Uterus (tissue), 4 donors: ENCODE measurements around the gene STAC2. TPM values are rescaled to one million over a fixed set of nuclear protein-coding genes. Genes with fewer than 3 reads are reported as not detected.
"Not testable (repeated sequence)": the region's sequence is repeated elsewhere in the genome, so short reads cannot be mapped to it uniquely, and the experiment has no call there.

Experiments
- DNase-seq, 2 donors: peaks; one replicate each; pipeline ENCODE4 v3.0.0-alpha.2; 2019 to 2020
- H3K27ac ChIP-seq, 2 donors: fragments of 200-600 bp; sonication (generic); 1 replicate in 1 of 2; 2 replicates in 1 of 2; pipeline ENCODE4 v1.5.1; 2016 to 2018
- H3K27me3 ChIP-seq, 2 donors: fragments of 200-600 bp; sonication (generic); one replicate each; pipeline ENCODE4 v1.5.1; 2018 to 2019; ENCODE audit warnings: control low read depth in 1 of 2
- H3K36me3 ChIP-seq, 2 donors: fragments of 200-600 bp; sonication (generic); one replicate each; pipeline ENCODE4 v1.5.1; 2019; ENCODE audit warnings: control low read depth in 1 of 2
- H3K4me1 ChIP-seq, 2 donors: fragments of 200-600 bp; sonication (generic); one replicate each; pipeline ENCODE4 v1.5.1; 2018 to 2019; ENCODE audit warnings: control low read depth in 1 of 2
- H3K4me3 ChIP-seq, 2 donors: fragments of 200-600 bp; sonication (generic); 1 replicate in 1 of 2; 2 replicates in 1 of 2; pipeline ENCODE4 v1.5.1; 2018 to 2019; ENCODE audit warnings: mild to moderate bottlenecking in 1 of 2
- H3K9me3 ChIP-seq, 2 donors: fragments of 200-600 bp; sonication (generic); one replicate each; pipeline ENCODE4 v1.5.1; 2019; ENCODE audit warnings: control low read depth in 1 of 2
- POLR2A ChIP-seq, 2 donors: fragments of 450-650 bp; IDR thresholded peaks; one replicate each; pipeline ENCODE4 v1.6.1; 2016; ENCODE audit warnings: antibody characterized with exemption in 2 of 2, mild to moderate bottlenecking in 1 of 2, moderate library complexity in 1 of 2
- intact Hi-C: fragments of 100-400 bp; cut with DNase I; formaldehyde crosslinking; loops from one replicate; pipeline ENCODE4 v1.15.1; 2023; ENCODE audit warnings: low total_unique reads
- total RNA-seq, 4 donors: library from RNA; depleted of rRNA in 3 of 4; stranded (reverse); fragments of >200 nt in 3 of 4; gene quantifications; one replicate each; pipeline versions ENCODE4 v1.1.0 to v1.2.4, GENCODE V29; 2014 to 2023
- TF ChIP-seq, protein P1 (sequence below), 4 experiments: fragments of 200-600 bp in 2 of 4; fragments of 450-650 bp in 2 of 4; sonication (generic) in 2 of 4; IDR thresholded peaks; one replicate each; pipeline ENCODE4 v1.5.1; 2016 to 2019; ENCODE audit warnings: antibody characterized with exemption in 4 of 4, mild to moderate bottlenecking in 2 of 4, moderate library complexity in 1 of 4
- donor health status: DM: yes; HTN: yes; CAD: no.

The STAC2 gene
- total RNA-seq, 4 donors from 2014 or later: 0.59 to 14.4 (median 1.1) TPM

DNA sequence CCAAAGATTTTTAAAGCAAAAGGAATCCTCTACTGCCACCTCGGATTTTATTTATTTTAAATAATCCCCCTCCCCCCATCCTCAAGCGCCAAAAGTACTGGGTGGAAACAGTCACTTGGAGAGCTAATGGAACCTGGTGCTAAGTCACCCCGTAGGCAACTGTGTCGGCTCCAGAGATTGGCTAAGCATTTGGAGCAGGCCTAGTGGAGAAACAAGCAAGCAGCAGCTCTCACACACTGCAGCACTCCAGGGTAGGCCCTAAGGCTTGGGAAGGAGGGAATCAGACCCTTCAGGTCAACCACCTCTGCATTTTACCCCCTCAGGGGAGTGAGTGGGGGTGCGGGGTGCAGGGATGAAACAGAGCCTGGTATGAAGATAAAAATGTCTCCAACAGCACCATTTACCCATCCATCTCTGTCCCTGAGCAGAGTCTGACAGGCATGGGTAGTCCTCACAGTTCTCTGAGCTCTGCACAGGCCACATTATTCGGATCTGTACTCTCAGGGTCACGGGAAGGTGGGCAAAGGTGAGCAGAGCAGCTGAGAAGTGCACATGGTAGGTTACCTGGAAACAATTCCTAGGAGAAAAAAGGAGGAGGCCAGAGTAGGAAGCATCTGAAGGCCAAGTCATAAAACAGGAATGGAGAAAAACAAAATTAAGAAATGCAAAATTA lies 27.2 kb upstream of the STAC2 start:
- Histone ChIP-seq H3K4me1 (no peaks in the 10 kb centered on the region), H3K27me3 (no peaks in the 10 kb centered on the region)
- intact Hi-C loops: no loop called here

GRCh38 chr17:39251997-39252396 lies 26.3 kb upstream of the STAC2 start:
- H3K4me3 ChIP-seq: no peak overlapping the region
- intact Hi-C loops: no loop called here
- no peaks in the 10 kb centered on the region for H3K4me1 ChIP-seq
- H3K9me3 ChIP-seq: no peaks in the 10 kb centered on the region
- H3K27ac ChIP-seq: no peak overlapping the region
- H3K36me3 ChIP-seq: no peaks in the 10 kb centered on the region
- no peak for DNase-seq
- TF ChIP-seq, protein P1, sequence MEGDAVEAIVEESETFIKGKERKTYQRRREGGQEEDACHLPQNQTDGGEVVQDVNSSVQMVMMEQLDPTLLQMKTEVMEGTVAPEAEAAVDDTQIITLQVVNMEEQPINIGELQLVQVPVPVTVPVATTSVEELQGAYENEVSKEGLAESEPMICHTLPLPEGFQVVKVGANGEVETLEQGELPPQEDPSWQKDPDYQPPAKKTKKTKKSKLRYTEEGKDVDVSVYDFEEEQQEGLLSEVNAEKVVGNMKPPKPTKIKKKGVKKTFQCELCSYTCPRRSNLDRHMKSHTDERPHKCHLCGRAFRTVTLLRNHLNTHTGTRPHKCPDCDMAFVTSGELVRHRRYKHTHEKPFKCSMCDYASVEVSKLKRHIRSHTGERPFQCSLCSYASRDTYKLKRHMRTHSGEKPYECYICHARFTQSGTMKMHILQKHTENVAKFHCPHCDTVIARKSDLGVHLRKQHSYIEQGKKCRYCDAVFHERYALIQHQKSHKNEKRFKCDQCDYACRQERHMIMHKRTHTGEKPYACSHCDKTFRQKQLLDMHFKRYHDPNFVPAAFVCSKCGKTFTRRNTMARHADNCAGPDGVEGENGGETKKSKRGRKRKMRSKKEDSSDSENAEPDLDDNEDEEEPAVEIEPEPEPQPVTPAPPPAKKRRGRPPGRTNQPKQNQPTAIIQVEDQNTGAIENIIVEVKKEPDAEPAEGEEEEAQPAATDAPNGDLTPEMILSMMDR (IDR thresholded peaks at IDR 0.05): no peak
- TF ChIP-seq POLR2A (IDR thresholded peaks at IDR 0.05): no peak
- no peaks in the 10 kb centered on the region for H3K27me3 ChIP-seq

More for the DNA sequence above, 27.2 kb upstream of the STAC2 start:
- TF ChIP-seq POLR2A (IDR thresholded peaks at IDR 0.05): no peak
- TF ChIP-seq, protein P1 (IDR thresholded peaks at IDR 0.05): no peak
- H3K4me3 ChIP-seq: no peak overlapping the region
- H3K36me3 ChIP-seq: no peaks in the 10 kb centered on the region
- H3K9me3 ChIP-seq: no peaks in the 10 kb centered on the region
- no peak overlapping the region for H3K27ac ChIP-seq
- no peak for DNase-seq

- H3K27me3 ChIP-seq, H3K4me3 ChIP-seq, H3K36me3 ChIP-seq, DNase-seq, H3K9me3 ChIP-seq, intact Hi-C loops, H3K27ac ChIP-seq, H3K4me1 ChIP-seq: not testable (repeated sequence)
Measured at GRCh38 chr17:39250076-39250475, 24.3 kb upstream of the STAC2 start.

DNA sequence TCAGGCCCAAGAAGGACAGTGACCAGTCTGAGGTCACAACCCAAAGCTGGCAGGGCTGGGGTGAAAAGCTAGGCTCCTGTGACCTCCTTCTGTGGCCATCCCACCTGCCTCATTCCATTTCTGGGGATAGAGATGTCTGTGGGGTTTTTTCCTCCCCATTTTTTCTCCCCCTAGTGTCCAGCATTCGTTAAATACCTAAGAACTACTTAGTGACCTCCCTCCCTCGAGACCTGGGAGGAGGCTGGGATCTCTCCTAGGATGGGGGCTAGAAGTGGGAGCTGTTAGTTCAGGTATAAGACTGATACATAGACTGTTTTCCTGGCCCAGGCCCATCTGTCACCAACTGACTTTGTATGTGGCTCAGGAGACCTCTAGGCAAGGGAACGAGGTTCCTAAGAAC lies 20.5 kb upstream of the STAC2 start:
- Histone ChIP-seq H3K27me3 (no peaks in the 10 kb centered on the region), H3K4me3 (no peak overlapping the region), H3K27ac (no peak overlapping the region), H3K9me3 (no peaks in the 10 kb centered on the region), H3K4me1 (no peaks in the 10 kb centered on the region), H3K36me3 (no peaks in the 10 kb centered on the region)
- intact Hi-C loops: loop anchor here (10.0 kb wide), 1 partner anchor 261 kb away; no protein-coding TSS in a partner anchor
- DNase-seq: no peak
- no peak for TF ChIP-seq POLR2A (IDR thresholded peaks at IDR 0.05)
- TF ChIP-seq, protein P1 (IDR thresholded peaks at IDR 0.05): no peak

DNA sequence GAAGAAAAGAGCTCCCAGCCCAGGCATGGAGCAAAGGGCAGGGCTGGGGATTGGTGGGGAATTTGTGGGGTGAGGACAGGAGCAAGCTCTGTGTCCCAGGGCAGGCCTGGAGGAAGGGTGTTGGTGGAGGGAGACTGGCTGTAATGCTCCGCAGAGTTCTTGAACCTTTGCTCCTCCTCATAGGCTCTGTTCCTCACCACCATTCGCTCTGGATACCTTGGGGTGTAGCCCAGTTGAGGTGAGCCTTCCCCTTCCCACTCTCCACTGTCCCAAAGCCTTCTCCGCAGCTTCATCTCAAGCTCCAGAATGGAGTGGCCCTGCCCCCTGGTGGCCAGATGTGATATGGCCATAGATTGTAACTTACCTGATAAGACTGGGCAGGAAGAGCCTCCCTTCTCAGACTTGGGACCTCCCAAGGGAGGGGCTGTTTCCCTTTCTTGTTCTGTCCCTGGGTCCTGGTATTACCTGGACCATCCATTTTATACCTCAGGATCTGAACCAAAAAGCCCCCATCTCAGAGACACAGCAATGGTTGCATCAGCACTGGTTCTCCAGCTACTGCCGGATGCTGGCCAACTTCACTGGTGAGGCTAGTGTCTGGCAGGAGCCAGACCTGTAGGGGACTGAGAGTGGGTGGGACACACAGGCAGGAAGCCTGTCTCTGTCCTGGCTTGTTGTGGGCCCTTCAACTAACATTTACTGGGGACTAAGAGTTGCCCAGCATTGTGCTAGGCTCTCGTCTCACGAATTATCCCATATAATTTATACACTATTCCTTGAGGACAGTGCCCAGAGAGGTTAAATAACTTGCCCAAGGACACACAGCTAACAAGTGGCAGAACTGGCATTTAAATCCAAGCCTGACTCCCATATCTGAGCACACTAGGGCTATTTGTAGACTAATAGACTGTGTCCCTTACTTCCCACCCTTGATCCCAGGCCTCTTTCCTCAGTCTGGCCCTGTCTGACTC lies 19.1 kb upstream of the STAC2 start:
- no peak for TF ChIP-seq POLR2A (IDR thresholded peaks at IDR 0.05)
- TF ChIP-seq, protein P1 (IDR thresholded peaks at IDR 0.05): peak; percentile 91 to 93 (median 92)
- Histone ChIP-seq H3K4me1 (no peaks in the 10 kb centered on the region), H3K9me3 (no peaks in the 10 kb centered on the region), H3K36me3 (no peaks in the 10 kb centered on the region), H3K27me3 (no peaks in the 10 kb centered on the region), H3K4me3 (no peak overlapping the region), H3K27ac (no peak overlapping the region)
- DNase-seq: peak; percentile 85 to 88
- intact Hi-C loops: loop anchor here (10.0 kb wide), 1 partner anchor 260 kb away; no protein-coding TSS in a partner anchor
